ENCODE results near the gene TMX2. TPM values are rescaled to one million over a fixed set of nuclear protein-coding genes. Genes with fewer than 3 reads are reported as not detected.
"Not testable (repeated sequence)": the region's sequence is repeated elsewhere in the genome, so short reads cannot be mapped to it uniquely, and the experiment has no call there.

The TMX2 gene
- total RNA-seq, 1 experiment from 2014 or later = 138 TPM

DNA sequence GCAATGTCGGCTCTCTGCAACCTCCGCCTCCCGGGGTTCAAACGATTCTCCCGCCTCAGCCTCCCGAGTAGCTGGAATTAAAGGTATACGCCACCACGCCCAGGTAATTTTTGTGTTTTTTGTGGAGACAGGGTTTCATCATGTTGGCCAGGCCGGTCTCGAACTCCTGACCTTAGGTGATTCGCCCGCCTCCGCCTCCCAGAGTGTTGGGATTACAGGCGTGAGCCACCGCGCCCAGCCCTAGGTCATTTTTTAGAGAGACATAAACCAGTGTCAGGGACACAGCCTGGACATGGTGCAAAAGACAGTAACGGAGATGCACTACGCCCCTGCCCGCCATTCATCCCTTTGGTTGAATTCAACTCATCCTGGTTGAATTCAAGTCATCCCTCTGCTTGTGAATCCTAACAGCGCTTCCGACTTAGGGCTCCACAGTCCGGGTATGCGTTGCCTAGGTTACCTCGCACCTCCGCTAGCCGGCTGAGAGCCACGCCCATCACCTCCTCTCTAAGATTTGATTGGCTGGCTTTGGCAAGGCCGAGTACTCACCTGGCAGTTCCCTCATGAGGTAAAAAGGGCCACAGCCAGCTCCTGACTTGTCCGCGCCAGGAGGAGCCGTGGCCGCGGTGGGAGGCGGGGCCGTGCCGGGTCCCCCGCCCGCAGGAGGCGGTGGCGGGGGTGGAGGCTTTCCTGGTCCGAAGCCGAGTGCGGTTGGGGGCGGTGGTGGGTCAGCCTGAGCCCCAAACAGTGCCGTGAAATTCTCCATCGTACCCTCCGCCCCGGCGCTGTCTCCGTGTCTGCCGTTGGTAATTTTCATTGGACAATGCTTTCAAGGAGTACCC is 758 bp upstream of the TMX2 start, which contains the start of gene MED19:
Gene MED19 (minus strand): TSS at position 802 of the 842 bp plus-strand sequence. CDS start 36 bp downstream, at position 766.
- Histone ChIP-seq H3F3A (ENCODE audit: insufficient read depth, low read depth) (peaks cover 23% of the 10 kb centered on the region; the same call in 1 of the 2 replicates), H4K20me1 (ENCODE audit: insufficient read depth) (peaks cover 16% of the 10 kb centered on the region; the same call in 1 of the 2 replicates), H2AFZ (peak within 1 kb of the TSS; percentile 84), H3K36me3 (ENCODE audit: low read depth) (0 out of 2 replicates have a peak, but pooled peaks cover 9% of the 10 kb centered on the region), H3K4me3 (peak within 1 kb of the TSS; percentile 97), H3K27ac (peak within 1 kb of the TSS; percentile 75), H3K27me3 (ENCODE audit: insufficient read depth, low read depth) (no peaks in the 10 kb centered on the region), H3K9me3 (ENCODE audit: insufficient read depth, low read depth) (no peaks in the 10 kb centered on the region), H3K79me2 (ENCODE audit: low read depth) (peaks cover 57% of the 10 kb centered on the region), H3K4me2 (peak within 1 kb of the TSS; percentile 99), H3K4me1 (replicated peaks; ENCODE audit: insufficient read depth) (peaks cover 25% of the 10 kb centered on the region), H3K9me2 (ENCODE audit: insufficient read depth) (no peaks in the 10 kb centered on the region)
- intact Hi-C loops (cut with micrococcal nuclease; ENCODE audit: unreplicated experiment) = loop anchor here (1.0 to 2.0 kb wide), 7 partner anchors 22 to 867 kb away; partner anchors contain the start of genes CTNND1, SELENOH and TIMM10
- POLR2A ChIA-PET (ENCODE audit: unreplicated experiment) = interaction anchor here (0.6 to 1.1 kb wide), 15 partner anchors 10 to 1969 kb away, joined by 3 to 25 read pairs (median 4); partner anchors contain the start of gene SELENOH
- DNase-seq = peak; percentile 97 to 99
- CTCF ChIA-PET = interaction anchor here (0.6 to 1.2 kb wide), 4 partner anchors 68 to 89 kb away, joined by 6 to 9 read pairs (median 7); no protein-coding TSS in a partner anchor
- TF ChIP-seq EZH2 (IDR thresholded peaks at IDR 0.05; ENCODE audit: low read depth) (no peak), CTCF (conservative IDR thresholded peaks at IDR 0.05) (no peak)
- TSS peak; percentile 57 for BruUV-seq (replicated peaks)

DNA sequence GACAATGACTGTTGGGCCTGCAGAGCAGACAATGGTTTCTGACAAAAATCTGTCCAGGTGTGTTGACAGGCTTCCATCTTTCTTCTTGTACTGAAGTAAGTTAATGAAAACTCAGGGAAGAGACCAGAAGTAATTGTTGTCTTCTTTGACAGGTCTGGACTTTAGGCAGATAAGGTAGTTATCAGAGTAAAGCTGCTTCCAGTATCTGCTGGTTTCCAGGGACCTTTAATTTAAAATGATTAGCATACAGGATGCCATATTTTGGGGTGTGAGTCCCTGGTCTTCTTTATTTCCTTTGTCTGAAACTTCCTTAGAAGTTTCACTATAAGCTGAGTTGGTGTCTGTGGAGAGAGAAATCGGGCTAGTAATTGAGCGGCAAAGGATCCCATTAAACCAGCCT is 1.4 kb downstream of the TMX2 start:
- H3K4me1 ChIP-seq (replicated peaks; ENCODE audit: insufficient read depth) = peaks cover 25% of the 10 kb centered on the region
- 0 out of 2 replicates have a peak, but pooled peaks cover 5% of the 10 kb centered on the region for H3K36me3 ChIP-seq (ENCODE audit: low read depth)
- peak overlapping the region; percentile 99 for H3K4me2 ChIP-seq
- no peaks in the 10 kb centered on the region for H3K27me3 ChIP-seq (ENCODE audit: insufficient read depth, low read depth)
- peak overlapping the region; percentile 97 for H3K4me3 ChIP-seq
- H3F3A ChIP-seq (ENCODE audit: insufficient read depth, low read depth) = peaks cover 23% of the 10 kb centered on the region; the same call in 1 of the 2 replicates
- no peak for DNase-seq
- intact Hi-C loops (cut with micrococcal nuclease; ENCODE audit: unreplicated experiment) = loop anchor here (2.0 kb wide), 1 partner anchor 183 kb away; the partner anchor contains the start of gene TIMM10
- no peaks in the 10 kb centered on the region for H3K9me3 ChIP-seq (ENCODE audit: insufficient read depth, low read depth)
- ChIA-PET POLR2A (ENCODE audit: unreplicated experiment) (no interaction called here), CTCF (interaction anchor here (0.9 to 1.1 kb wide), 2 partner anchors 38 to 87 kb away, joined by 3 read pairs; partner anchors contain the start of gene BTBD18)
- H3K79me2 ChIP-seq (ENCODE audit: low read depth) = peaks cover 67% of the 10 kb centered on the region
- no peak overlapping the region for H3K27ac ChIP-seq
- BruUV-seq (replicated peaks) = no TSS peak
- no peak overlapping the region for H2AFZ ChIP-seq
- TF ChIP-seq CTCF (conservative IDR thresholded peaks at IDR 0.05) (no peak), EZH2 (IDR thresholded peaks at IDR 0.05; ENCODE audit: low read depth) (no peak)
- peaks cover 23% of the 10 kb centered on the region for H4K20me1 ChIP-seq (ENCODE audit: insufficient read depth)
- H3K9me2 ChIP-seq (ENCODE audit: insufficient read depth) = no peaks in the 10 kb centered on the region

- Histone ChIP-seq H3K79me2 (ENCODE audit: low read depth) (peaks cover 73% of the 10 kb centered on the region), H4K20me1 (ENCODE audit: insufficient read depth) (peaks cover 42% of the 10 kb centered on the region), H3K4me1 (replicated peaks; ENCODE audit: insufficient read depth) (peaks cover 16% of the 10 kb centered on the region), H3F3A (ENCODE audit: insufficient read depth, low read depth) (peaks cover 23% of the 10 kb centered on the region)
- H2AFZ ChIP-seq; H3K9me3 ChIP-seq (ENCODE audit: insufficient read depth, low read depth); H3K4me3 ChIP-seq; CTCF ChIA-PET; H3K36me3 ChIP-seq (ENCODE audit: low read depth); DNase-seq; intact Hi-C loops (cut with micrococcal nuclease; ENCODE audit: unreplicated experiment); H3K4me2 ChIP-seq; POLR2A ChIA-PET (ENCODE audit: unreplicated experiment); H3K27ac ChIP-seq; H3K27me3 ChIP-seq (ENCODE audit: insufficient read depth, low read depth); H3K9me2 ChIP-seq (ENCODE audit: insufficient read depth); BruUV-seq (replicated peaks): not testable (repeated sequence)
Measured at GRCh38 chr11:57716726-57717125, 4.3 kb downstream of the TMX2 start.

All from PC-9 (cell line).